ENCODE measurements around the gene RFX6. TPM values are rescaled to one million over a fixed set of nuclear protein-coding genes. Genes with fewer than 3 reads are reported as not detected.

The RFX6 gene
- total RNA-seq, 4 donors from 2014 or later = not detected

GRCh38 chr6:116974526-116975316 is 97.7 kb downstream of the RFX6 start:
- no peaks in the 10 kb centered on the region for H3K9me3 ChIP-seq
- no peaks in the 10 kb centered on the region for H3K36me3 ChIP-seq
- no peak overlapping the region for H3K27ac ChIP-seq
- DNase-seq = no peak
- H3K4me1 ChIP-seq = no peaks in the 10 kb centered on the region
- intact Hi-C loops (cut with DNase I) = no loop called here
- 56 to 67% methylated on average over 5 of the region's 5 CpGs for WGBS, 2 donors
- H3K27me3 ChIP-seq = no peaks in the 10 kb centered on the region
- TF ChIP-seq CTCF (IDR thresholded peaks at IDR 0.05) (no peak), POLR2A (IDR thresholded peaks at IDR 0.05) (no peak)
- H3K4me3 ChIP-seq (replicated peaks in 1 of 3) = no peak overlapping the region

GRCh38 chr6:116975600-116975999 is 98.6 kb downstream of the RFX6 start:
- H3K36me3 ChIP-seq = no peaks in the 10 kb centered on the region
- WGBS, 2 donors = 89 to 93% methylated on average over 3 of the region's 3 CpGs

GRCh38 chr6:116979560-116979959 is 102.5 kb downstream of the RFX6 start:
- Histone ChIP-seq H3K9me3 (no peaks in the 10 kb centered on the region), H3K4me1 (no peaks in the 10 kb centered on the region), H3K4me3 (replicated peaks in 1 of 3) (no peak overlapping the region), H3K27me3 (no peaks in the 10 kb centered on the region), H3K36me3 (no peaks in the 10 kb centered on the region), H3K27ac (no peak overlapping the region)
- DNase-seq = no peak
- WGBS, 2 donors = 78 to 80% methylated on average over 1 of the region's 1 CpG
- intact Hi-C loops (cut with DNase I) = no loop called here
- TF ChIP-seq CTCF (IDR thresholded peaks at IDR 0.05) (no peak), POLR2A (IDR thresholded peaks at IDR 0.05) (no peak)

More at GRCh38 chr6:116975600-116975999, 98.6 kb downstream of the RFX6 start:
- H3K27ac ChIP-seq = no peak overlapping the region
- intact Hi-C loops (cut with DNase I) = no loop called here
- H3K4me3 ChIP-seq (replicated peaks in 1 of 3) = no peak overlapping the region
- H3K4me1 ChIP-seq = no peaks in the 10 kb centered on the region
- TF ChIP-seq CTCF (IDR thresholded peaks at IDR 0.05) = no peak
- no peak for TF ChIP-seq POLR2A (IDR thresholded peaks at IDR 0.05)
- H3K9me3 ChIP-seq = no peaks in the 10 kb centered on the region
- H3K27me3 ChIP-seq = no peaks in the 10 kb centered on the region
- no peak for DNase-seq

Other genes with a start within 250 kb of the RFX6 start
- gene ZUP1, start 208.5 kb upstream of the RFX6 start, total RNA-seq = 10 to 100 TPM; 11.4 to 17.3 (median 12.2) TPM
- 10 to 100 TPM; 17.7 to 26.1 (median 22.4) TPM for gene KPNA5, start 196.0 kb upstream of the RFX6 start, total RNA-seq
- gene FAM162B, start 111.5 kb upstream of the RFX6 start, total RNA-seq = 10 to 100 TPM in 2 of 4 donors, 1 to 10 TPM in 2; 5.7 to 17.2 (median 12.7) TPM
- gene GPRC6A, start 48.2 kb upstream of the RFX6 start, total RNA-seq = not detected

All from thyroid gland (tissue), 4 donors.